Stimulated activated CD4-positive, alpha-beta T cell treated with anti-CD3 and anti-CD28 coated beads, Interleukin-15, amount 100 ng/mL, for 24 hours (primary cell): ENCODE data around the gene PKD1L1.
"Not testable (repeated sequence)": the region's sequence is repeated elsewhere in the genome, so short reads cannot be mapped to it uniquely, and the experiment has no call there.

ENCODE experiments used
- DNase-seq: peaks from one replicate; pipeline ENCODE4 v3.0.0-alpha.2; 2020

Gene PKD1L1

DNA sequence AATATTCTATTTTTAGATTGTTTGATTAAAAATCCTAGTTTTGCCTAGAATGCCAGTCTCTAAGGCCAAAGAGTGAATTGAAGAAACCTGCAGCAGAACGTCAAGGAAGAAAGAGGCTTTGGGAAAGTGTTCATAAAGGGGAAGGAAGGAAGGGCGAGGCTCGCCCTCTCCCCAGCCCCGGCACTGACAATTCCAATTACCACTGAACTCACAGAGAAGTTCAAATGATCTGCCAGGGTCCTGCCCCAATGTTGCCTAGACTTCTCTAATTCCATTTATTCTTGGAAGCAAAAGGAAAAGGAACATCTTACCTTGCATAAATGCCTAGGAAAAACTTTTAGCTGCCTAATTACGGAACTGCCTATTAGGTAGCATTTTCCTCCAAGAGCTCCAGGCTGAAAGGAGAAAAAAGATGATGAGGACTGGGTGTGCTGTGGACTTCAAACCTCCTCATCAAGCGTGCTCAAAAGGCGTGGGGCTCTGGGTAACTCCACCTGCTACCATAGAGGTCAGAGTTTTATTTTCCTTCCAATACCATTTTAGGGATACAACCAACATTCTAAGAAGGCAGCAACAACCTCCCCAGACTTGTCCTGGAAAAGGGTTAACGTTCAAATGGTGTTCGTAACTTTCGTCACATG, 134.5 kb downstream of the PKD1L1 start:
- DNase-seq, result no peak

GRCh38 chr7:47812429-47813136, 135.7 kb downstream of the PKD1L1 start:
- no peak for DNase-seq

GRCh38 chr7:47811632-47812380, 136.5 kb downstream of the PKD1L1 start:
- DNase-seq, result no peak

- no peak for DNase-seq
Measured at GRCh38 chr7:47809387-47809786, 138.9 kb downstream of the PKD1L1 start.

GRCh38 chr7:47808321-47808720, 139.9 kb downstream of the PKD1L1 start:
- DNase-seq, result no peak

GRCh38 chr7:47807756-47808155, 140.5 kb downstream of the PKD1L1 start:
- DNase-seq, result no peak

DNA sequence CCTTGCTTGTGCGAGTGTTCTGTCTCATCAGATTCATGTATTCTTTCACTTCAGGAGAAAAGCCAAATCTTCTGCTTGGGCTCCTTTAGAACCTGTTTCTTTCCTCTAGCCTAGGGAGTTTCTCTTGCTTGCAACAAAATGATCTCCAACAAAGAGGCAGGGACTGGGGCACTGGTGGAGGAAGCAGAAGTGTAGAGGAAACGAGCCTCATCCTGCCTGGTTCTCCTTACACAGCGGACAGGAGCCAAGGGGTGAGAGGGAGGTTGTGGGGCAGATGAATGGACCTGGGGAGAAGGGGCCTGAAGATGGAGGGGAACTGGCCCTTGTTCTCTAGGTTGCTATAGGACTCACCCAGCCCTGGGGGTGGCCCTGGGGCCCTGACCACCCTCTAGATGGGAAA, 141.1 kb downstream of the PKD1L1 start:
- no peak for DNase-seq

GRCh38 chr7:47806701-47807103, 141.6 kb downstream of the PKD1L1 start:
- no peak for DNase-seq

- no peak for DNase-seq
Measured at GRCh38 chr7:47804767-47805545, 143.3 kb downstream of the PKD1L1 start.

- no peak for DNase-seq
Measured at GRCh38 chr7:47803846-47804245, 144.4 kb downstream of the PKD1L1 start.

GRCh38 chr7:47803025-47803424, 145.2 kb downstream of the PKD1L1 start:
- DNase-seq, result no peak

- no peak for DNase-seq
Measured at GRCh38 chr7:47801423-47801822, 146.8 kb downstream of the PKD1L1 start.

GRCh38 chr7:47799524-47799923, 148.7 kb downstream of the PKD1L1 start:
- no peak for DNase-seq

DNA sequence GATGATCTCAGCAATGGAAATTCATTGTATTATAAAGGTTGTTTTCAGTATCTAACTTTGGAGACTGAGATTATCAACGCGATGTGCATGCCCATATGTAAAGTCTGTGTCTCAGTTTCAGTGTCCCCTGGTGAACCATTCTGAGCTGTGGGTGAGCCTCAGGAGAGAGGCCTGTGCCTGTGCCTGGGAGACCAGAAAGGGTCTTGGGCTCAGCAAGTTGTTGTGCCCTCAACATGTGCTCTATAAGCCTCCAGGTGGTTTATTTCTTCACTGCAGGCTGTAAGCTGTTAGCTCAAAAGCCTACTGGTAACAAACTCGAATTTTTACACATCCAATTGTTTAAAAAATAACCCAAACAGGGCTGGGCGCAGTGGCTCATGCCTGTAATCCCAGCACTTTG, 151.9 kb downstream of the PKD1L1 start:
- DNase-seq, result no peak

DNA sequence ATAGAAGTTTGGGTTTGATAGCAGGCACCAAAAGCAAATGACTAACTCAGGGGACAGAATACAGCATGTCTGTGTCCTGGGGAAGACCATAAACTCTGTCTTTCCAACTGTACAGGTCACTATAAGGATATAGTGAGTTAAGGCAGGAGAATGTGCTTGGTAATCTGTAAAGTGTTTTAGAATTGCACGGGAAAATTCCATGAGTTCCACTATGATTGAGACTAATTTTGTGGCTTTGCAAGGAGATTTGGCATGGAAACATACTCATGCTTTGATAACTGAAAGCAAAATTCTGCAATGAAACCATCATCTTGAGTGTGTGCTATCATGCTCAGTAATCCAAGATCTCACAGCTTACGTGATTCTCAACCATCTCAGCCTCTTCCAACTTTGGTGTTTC, 152.6 kb downstream of the PKD1L1 start:
- DNase-seq, result no peak

- not testable (repeated sequence) for DNase-seq
Measured at GRCh38 chr7:47795126-47795525, 153.1 kb downstream of the PKD1L1 start.

GRCh38 chr7:47794016-47794415, 154.2 kb downstream of the PKD1L1 start:
- no peak for DNase-seq

GRCh38 chr7:47793186-47793585, 155.1 kb downstream of the PKD1L1 start:
- DNase-seq, result not testable (repeated sequence)

DNA sequence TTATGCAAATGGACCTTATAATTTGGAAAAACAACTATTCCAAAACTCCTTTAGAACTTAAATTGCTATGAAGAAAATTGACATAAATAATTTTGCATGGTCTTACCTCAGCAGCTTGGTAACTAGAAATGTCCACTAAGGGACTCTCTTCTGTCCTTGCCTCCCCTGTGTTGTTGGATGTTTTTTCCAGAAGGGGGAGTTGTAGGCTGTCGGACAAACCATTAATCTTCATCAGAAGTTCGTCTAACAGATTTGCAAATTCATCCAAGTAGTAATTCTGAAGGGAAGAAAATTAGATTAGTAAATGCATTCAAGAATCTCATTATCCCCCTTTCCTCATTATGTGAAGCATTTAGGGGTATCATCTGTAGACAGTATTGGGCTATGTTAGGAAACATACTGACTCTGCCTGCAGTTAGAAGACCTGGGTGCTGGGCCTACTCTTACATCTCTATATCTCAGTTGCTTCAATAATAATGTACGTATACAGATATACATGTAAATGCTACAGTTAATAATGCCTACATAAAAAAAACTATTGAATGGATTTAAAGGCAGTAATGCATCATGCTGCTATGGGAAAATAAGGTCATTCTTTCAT, 155.6 kb downstream of the PKD1L1 start:
- DNase-seq, result no peak

- no peak for DNase-seq
Measured at GRCh38 chr7:47791682-47792081, 156.6 kb downstream of the PKD1L1 start.

- DNase-seq, result no peak
Measured at GRCh38 chr7:47788083-47788482, 160.2 kb downstream of the PKD1L1 start.

DNA sequence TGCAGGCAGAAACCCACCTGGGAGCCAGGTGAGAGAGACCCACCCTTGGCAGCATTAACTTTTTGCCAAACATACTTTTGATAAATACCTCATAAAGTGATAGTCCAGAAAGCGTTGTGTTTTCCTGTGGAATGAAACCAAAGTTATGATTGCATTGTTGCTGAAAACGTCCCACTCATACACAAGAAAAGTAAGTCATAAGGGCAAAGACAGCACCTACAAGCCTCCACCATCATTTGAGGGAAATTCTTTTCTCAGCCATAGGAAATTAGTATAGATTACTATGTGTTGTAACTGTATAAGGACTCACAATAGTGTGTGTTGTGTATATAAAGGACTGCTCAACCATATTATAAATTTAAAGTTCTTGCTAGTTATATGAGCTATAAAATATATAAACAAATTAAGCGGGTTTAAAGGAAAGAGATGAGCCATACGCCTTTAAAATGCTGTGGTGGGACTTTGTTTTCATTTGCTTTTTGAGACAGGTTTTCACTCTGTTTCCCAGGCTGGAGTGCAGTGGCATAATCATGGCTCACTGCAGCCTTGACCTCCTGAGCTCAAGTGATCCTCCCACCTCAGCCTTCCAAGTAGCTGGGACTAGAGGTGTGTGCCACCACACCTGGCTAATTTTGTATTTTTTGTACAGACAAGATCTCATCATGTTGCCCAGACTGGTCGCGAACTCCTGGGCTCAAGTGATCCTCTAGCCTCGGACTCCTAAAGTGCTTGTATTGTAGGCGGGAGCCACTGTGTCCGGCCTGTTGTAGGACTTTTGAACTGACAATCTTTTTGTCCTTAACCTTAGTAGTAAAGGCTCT, 160.8 kb downstream of the PKD1L1 start:
- no peak for DNase-seq
